Smooth muscle cell (in vitro differentiated cells): Measurements from ENCODE around the gene UBE2D2. TPM values are rescaled to one million over a fixed set of nuclear protein-coding genes. Genes with fewer than 3 reads are reported as not detected.
"Not testable (repeated sequence)": the region's sequence is repeated elsewhere in the genome, so short reads cannot be mapped to it uniquely, and the experiment has no call there.

Experiments used
- DNase-seq: peaks from one replicate; lab custom pipeline; 2025; ENCODE audit not compliant: unreplicated experiment; lab: John Stamatoyannopoulos, UW
- H2AFZ ChIP-seq: fragments of 200-600 bp; sonication (generic); 2 replicates; pipeline ENCODE4 v1.6.0; 2016; ENCODE audit warnings: antibody characterized with exemption, low read depth, mild to moderate bottlenecking
- H3F3A ChIP-seq: fragments of 200-600 bp; sonication (generic); 2 replicates; pipeline ENCODE4 v1.6.0; 2017; ENCODE audit warnings: antibody characterized with exemption, low read depth
- H3K27ac ChIP-seq: fragments of 200-600 bp; sonication (generic); 2 replicates; pipeline ENCODE4 v1.5.1; 2016; ENCODE audit warnings: low read depth, mild to moderate bottlenecking
- H3K27me3 ChIP-seq: fragments of 200-600 bp; sonication (generic); 2 replicates; pipeline ENCODE4 v1.6.1; 2016; ENCODE audit warnings: low read depth, mild to moderate bottlenecking
- H3K36me3 ChIP-seq: fragments of 200-600 bp; sonication (generic); 2 replicates; pipeline ENCODE4 v1.5.1; 2016; ENCODE audit warnings: low read depth
- H3K4me1 ChIP-seq: fragments of 200-600 bp; sonication (generic); 2 replicates; pipeline ENCODE4 v1.5.1; 2016; ENCODE audit warnings: low read depth
- H3K4me2 ChIP-seq: fragments of 200-600 bp; sonication (generic); 2 replicates; pipeline ENCODE4 v1.6.0; 2016; ENCODE audit warnings: mild to moderate bottlenecking
- H3K4me3 ChIP-seq: fragments of 200-600 bp; sonication (generic); 2 replicates; pipeline ENCODE4 v1.5.1; 2016; ENCODE audit warnings: mild to moderate bottlenecking
- H3K79me2 ChIP-seq: fragments of 200-600 bp; sonication (generic); 2 replicates; pipeline ENCODE4 v1.6.0; 2016; ENCODE audit warnings: low read depth, mild to moderate bottlenecking
- H3K9ac ChIP-seq: fragments of 200-600 bp; sonication (generic); 2 replicates; pipeline ENCODE4 v1.6.0; 2016; ENCODE audit warnings: low read depth
- H3K9me3 ChIP-seq: fragments of 200-600 bp; sonication (generic); replicated peaks from 2 replicates; pipeline ENCODE4 v1.5.1; 2016; ENCODE audit warnings: low read depth
- H4K20me1 ChIP-seq: fragments of 200-600 bp; sonication (generic); 2 replicates; pipeline ENCODE4 v1.6.0; 2016; ENCODE audit warnings: low read depth
- WGBS: methylation state at CpG from one replicate; pipeline ENCODE4 v1.1.7; 2016; ENCODE audit warnings: low lambda C conversion rate; 5-methylcytosine and 5-hydroxymethylcytosine counted together
- polyA plus RNA-seq: library from polyadenylated mRNA; unstranded; fragments of >200 nt; fragmentation: Nextera tagmentation; extraction: Ambion mirVana; gene quantifications from 2 replicates; pipeline ENCODE4 v1.2.1, GENCODE V29; 2016
- total RNA-seq: library from RNA; depleted of rRNA; stranded (reverse); fragments of >200 nt; gene quantifications from 2 replicates; pipeline ENCODE4 v1.2.3, GENCODE V29; 2014
- TF ChIP-seq, protein P1 (sequence below): fragments of 200-600 bp; sonication (generic); IDR thresholded peaks from 2 replicates; pipeline ENCODE4 v1.5.1; 2017; ENCODE audit warnings: borderline replicate concordance, mild to moderate bottlenecking, antibody characterized with exemption; ENCODE audit not compliant: insufficient read depth, poor library complexity, severe bottlenecking

The UBE2D2 gene
- total and polyA plus RNA-seq, 2 experiments from 2014 or later: 69.3 to 174 TPM

DNA sequence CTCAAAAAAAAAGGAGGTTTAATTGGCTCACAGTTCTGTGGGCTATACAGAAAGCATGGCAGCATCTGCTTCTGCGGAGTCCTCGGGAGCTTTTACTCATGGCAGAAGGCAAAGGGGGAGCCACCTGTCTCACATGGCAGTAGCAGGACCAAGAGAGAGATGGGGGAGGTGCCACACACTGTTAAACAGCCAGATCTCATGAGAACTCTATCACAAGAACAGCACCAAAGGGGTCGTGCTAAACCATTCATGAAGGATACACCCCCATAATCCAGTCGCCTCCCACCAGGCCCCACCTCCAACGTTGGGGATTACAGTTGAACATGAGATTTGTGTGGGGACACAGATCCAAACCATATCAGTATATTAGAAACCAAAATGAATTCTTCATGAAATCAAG lies 58.7 kb downstream of the UBE2D2 start:
- H3K4me1 ChIP-seq: no peaks in the 10 kb centered on the region
- H3K4me2 ChIP-seq: no peak overlapping the region
- H3K79me2 ChIP-seq: peaks cover 13% of the 10 kb centered on the region
- no peak overlapping the region for H2AFZ ChIP-seq
- no peak overlapping the region for H3K4me3 ChIP-seq
- H3K27me3 ChIP-seq: no peaks in the 10 kb centered on the region
- TF ChIP-seq, protein P1, sequence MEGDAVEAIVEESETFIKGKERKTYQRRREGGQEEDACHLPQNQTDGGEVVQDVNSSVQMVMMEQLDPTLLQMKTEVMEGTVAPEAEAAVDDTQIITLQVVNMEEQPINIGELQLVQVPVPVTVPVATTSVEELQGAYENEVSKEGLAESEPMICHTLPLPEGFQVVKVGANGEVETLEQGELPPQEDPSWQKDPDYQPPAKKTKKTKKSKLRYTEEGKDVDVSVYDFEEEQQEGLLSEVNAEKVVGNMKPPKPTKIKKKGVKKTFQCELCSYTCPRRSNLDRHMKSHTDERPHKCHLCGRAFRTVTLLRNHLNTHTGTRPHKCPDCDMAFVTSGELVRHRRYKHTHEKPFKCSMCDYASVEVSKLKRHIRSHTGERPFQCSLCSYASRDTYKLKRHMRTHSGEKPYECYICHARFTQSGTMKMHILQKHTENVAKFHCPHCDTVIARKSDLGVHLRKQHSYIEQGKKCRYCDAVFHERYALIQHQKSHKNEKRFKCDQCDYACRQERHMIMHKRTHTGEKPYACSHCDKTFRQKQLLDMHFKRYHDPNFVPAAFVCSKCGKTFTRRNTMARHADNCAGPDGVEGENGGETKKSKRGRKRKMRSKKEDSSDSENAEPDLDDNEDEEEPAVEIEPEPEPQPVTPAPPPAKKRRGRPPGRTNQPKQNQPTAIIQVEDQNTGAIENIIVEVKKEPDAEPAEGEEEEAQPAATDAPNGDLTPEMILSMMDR: no peak
- peaks cover 14% of the 10 kb centered on the region for H3F3A ChIP-seq
- H4K20me1 ChIP-seq: peaks cover 18% of the 10 kb centered on the region
- no peak overlapping the region for H3K27ac ChIP-seq
- WGBS: 97% methylated on average over 5 of the region's 5 CpGs
- H3K36me3 ChIP-seq: peaks cover 9% of the 10 kb centered on the region
- H3K9ac ChIP-seq: no peak overlapping the region
- DNase-seq: no peak
- H3K9me3 ChIP-seq: no peaks in the 10 kb centered on the region

DNA sequence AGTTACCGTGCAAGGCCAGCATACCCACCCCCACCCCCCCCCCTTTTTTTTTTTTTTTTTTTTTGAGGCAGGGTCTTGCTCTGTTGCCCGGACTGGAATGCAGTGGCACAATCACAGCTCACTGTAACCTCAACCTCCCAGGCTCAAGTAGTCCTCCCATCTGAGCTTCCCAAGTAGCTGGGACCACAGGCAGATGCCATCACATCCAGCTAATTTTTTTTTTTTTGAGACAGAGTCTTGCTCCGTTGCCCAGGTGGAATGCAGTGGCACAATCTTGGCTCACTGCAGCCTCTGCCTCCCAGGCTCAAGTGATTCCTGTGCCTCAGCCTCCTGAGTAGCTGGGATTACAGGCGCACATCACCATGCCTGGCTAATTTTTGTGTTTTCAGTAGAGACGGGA lies 64.3 kb downstream of the UBE2D2 start:
- not testable (repeated sequence) for H2AFZ ChIP-seq, H3K9ac ChIP-seq, H3K79me2 ChIP-seq, H3K9me3 ChIP-seq, H3K4me1 ChIP-seq, H3K27ac ChIP-seq, H3K4me3 ChIP-seq, H3K27me3 ChIP-seq, H3K4me2 ChIP-seq, DNase-seq
- 91% methylated on average over 5 of the region's 5 CpGs for WGBS
- Histone ChIP-seq H3F3A (peaks cover 12% of the 10 kb centered on the region), H3K36me3 (peaks cover 10% of the 10 kb centered on the region), H4K20me1 (peaks cover 17% of the 10 kb centered on the region)

DNA sequence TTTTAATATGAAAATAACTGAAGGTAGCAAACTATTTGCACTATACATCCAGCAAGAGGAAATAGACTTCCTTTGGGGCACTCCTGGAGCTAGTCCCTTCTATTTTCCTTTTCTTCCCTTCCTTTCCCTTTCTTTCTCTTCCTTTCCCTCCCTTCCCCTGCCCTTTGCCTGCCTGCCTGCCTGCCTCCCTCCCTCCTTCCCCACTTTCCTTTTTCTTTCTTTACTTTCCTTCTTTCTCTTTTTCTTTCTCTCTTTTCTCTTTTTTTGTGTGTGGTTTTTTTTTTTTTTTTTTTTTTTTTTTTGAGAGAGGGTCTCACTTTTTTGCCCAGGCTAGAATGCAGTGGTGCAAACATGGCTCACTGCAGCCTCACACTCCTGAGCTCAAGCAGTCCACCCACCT lies 69.7 kb downstream of the UBE2D2 start:
- H3K4me2 ChIP-seq: no peak overlapping the region
- no peaks in the 10 kb centered on the region for H3K4me1 ChIP-seq
- peaks cover 7% of the 10 kb centered on the region for H4K20me1 ChIP-seq
- no peak overlapping the region for H2AFZ ChIP-seq
- no peak overlapping the region for H3K9ac ChIP-seq
- TF ChIP-seq, protein P1: no peak
- no peaks in the 10 kb centered on the region for H3K27me3 ChIP-seq
- no peak overlapping the region for H3K4me3 ChIP-seq
- no peak for DNase-seq
- peaks cover 20% of the 10 kb centered on the region for H3F3A ChIP-seq
- H3K27ac ChIP-seq: no peak overlapping the region
- no peaks in the 10 kb centered on the region for H3K79me2 ChIP-seq
- peaks cover 10% of the 10 kb centered on the region for H3K36me3 ChIP-seq
- no peaks in the 10 kb centered on the region for H3K9me3 ChIP-seq

DNA sequence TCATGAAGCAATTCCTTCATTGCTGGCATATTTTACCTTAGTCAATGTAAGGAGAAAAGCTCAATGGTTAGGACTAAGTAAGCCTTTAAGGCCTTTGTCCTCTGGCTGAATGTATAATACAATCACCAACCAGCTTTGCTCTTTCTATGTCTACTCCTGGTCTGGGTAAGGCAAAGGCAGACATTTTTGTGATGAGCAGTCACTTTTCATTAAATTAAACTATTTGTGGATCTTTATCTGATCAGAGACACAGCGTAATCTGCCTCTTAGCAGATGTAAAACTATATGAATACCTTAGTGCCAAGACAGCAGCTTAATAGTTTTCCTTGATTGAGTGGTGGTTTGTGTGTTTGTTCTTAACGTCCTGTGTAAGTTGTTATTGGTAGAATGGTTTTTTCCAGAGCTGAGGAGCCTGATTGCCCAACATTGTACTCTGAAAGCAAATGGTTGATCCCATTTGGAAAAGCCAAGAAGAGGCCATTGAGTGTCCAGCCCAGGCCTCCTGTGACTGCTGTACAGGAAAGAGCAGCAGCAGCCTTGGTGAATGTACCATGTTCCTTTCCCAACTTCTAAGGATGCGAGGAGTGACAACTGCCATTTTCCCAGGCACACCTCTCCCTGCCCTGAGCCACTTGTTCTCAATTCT lies 70.5 kb downstream of the UBE2D2 start:
- WGBS: 83% methylated on average over 3 of the region's 3 CpGs

More for the DNA sequence above, 70.5 kb downstream of the UBE2D2 start:
- Histone ChIP-seq H3K9ac (no peak overlapping the region), H2AFZ (no peak overlapping the region), H3K27ac (no peak overlapping the region), H3K36me3 (peaks cover 10% of the 10 kb centered on the region), H3K9me3 (no peaks in the 10 kb centered on the region), H3K4me1 (peaks cover under 1% of the 10 kb centered on the region), H3K4me2 (no peak overlapping the region), H3K4me3 (no peak overlapping the region), H3F3A (peaks cover 20% of the 10 kb centered on the region), H4K20me1 (peaks cover 4% of the 10 kb centered on the region), H3K79me2 (no peaks in the 10 kb centered on the region), H3K27me3 (no peaks in the 10 kb centered on the region)
- TF ChIP-seq, protein P1: no peak
- DNase-seq: no peak
